Fibroblast of lung (primary cell): ENCODE measurements around the gene IGF1R. TPM values are rescaled to one million over a fixed set of nuclear protein-coding genes. Genes with fewer than 3 reads are reported as not detected.
A peak's percentile ranks its signal among the peaks of the same experiment; 100 is the strongest.

Source experiments
- DNase-seq, 2 donors: peaks; one replicate each; pipeline versions ENCODE4 v3.0.0 to v3.0.0-alpha.2; 2010; ENCODE audit warnings: low read depth in 2 of 2
- H2AFZ ChIP-seq: 2 replicates; pipeline ENCODE4 v1.5.1; 2012; ENCODE audit warnings: low read length, control low read depth, inconsistent platforms
- H3K27ac ChIP-seq: 2 replicates; pipeline ENCODE4 v1.5.1; 2011; ENCODE audit warnings: low read length, control low read depth; ENCODE audit not compliant: insufficient read depth
- H3K27me3 ChIP-seq: 2 replicates; pipeline ENCODE4 v1.5.1; 2011; ENCODE audit warnings: mild to moderate bottlenecking, low read length; ENCODE audit not compliant: control insufficient read depth, insufficient read depth
- H3K36me3 ChIP-seq: 2 replicates; pipeline ENCODE4 v1.5.1; 2011; ENCODE audit warnings: low read length; ENCODE audit not compliant: control insufficient read depth, insufficient read depth
- H3K4me1 ChIP-seq: 2 replicates; pipeline ENCODE4 v1.5.1; 2011; ENCODE audit warnings: low read length; ENCODE audit not compliant: control insufficient read depth, insufficient read depth; ENCODE audit errors: extremely low read depth
- H3K4me2 ChIP-seq: 2 replicates; pipeline ENCODE4 v1.5.1; 2011; ENCODE audit warnings: low read length, control low read depth; ENCODE audit not compliant: insufficient read depth; ENCODE audit errors: extremely low read depth
- H3K4me3 ChIP-seq, 4 experiments: fragments of 200-600 bp in 1 of 4; sonication (generic) in 1 of 4; replicated peaks in 1 of 4; 2 replicates each; pipeline ENCODE4 v1.5.1; 2011 to 2016; ENCODE audit warnings: low read length in 4 of 4, low read depth in 3 of 4, mild to moderate bottlenecking in 3 of 4, control low read depth in 2 of 4, inconsistent platforms in 1 of 4, mixed read lengths in 1 of 4; ENCODE audit not compliant: insufficient read depth in 1 of 4; ENCODE audit errors: control extremely low read depth in 1 of 4
- H3K79me2 ChIP-seq: 2 replicates; pipeline ENCODE4 v1.5.1; 2012; ENCODE audit warnings: mild to moderate bottlenecking, low read length, inconsistent platforms; ENCODE audit not compliant: control insufficient read depth, insufficient read depth
- H3K9ac ChIP-seq: 2 replicates; pipeline ENCODE4 v1.5.1; 2011; ENCODE audit warnings: mild to moderate bottlenecking, low read length, control low read depth; ENCODE audit not compliant: insufficient read depth
- H3K9me3 ChIP-seq: 2 replicates; pipeline ENCODE4 v1.5.1; 2012; ENCODE audit warnings: low read depth, low read length; ENCODE audit not compliant: control insufficient read depth, insufficient read depth
- H4K20me1 ChIP-seq: 2 replicates; pipeline ENCODE4 v1.5.1; 2011; ENCODE audit warnings: low read length; ENCODE audit not compliant: control insufficient read depth, insufficient read depth; ENCODE audit errors: extremely low read depth
- CTCF ChIP-seq, 2 donors: IDR thresholded peaks in 1 of 2; conservative IDR thresholded peaks in 1 of 2; 1 replicate in 1 of 2; 2 replicates in 1 of 2; pipeline ENCODE4 v1.5.1; 2011 to 2012; ENCODE audit warnings: low read length in 2 of 2, control low read depth in 1 of 2, inconsistent platforms in 1 of 2, low read depth in 1 of 2, mild to moderate bottlenecking in 1 of 2
- EZH2 ChIP-seq: IDR thresholded peaks from 2 replicates; pipeline ENCODE4 v1.5.1; 2012; ENCODE audit warnings: low read length, control low read depth, mild to moderate bottlenecking; ENCODE audit errors: missing control alignments
- polyA plus RNA-seq, 2 donors: library from polyadenylated mRNA; depleted of rRNA in 1 of 2; stranded (reverse) in 1 of 2; unstranded in 1 of 2; fragments of >200 nt; gene quantifications; 2 replicates each; pipeline ENCODE4 v1.2.1, GENCODE V29; 2011 to 2012; ENCODE audit warnings: missing spikeins in 1 of 2
- total RNA-seq: library from RNA; depleted of rRNA; stranded (reverse); fragments of >200 nt; gene quantifications from 2 replicates; pipeline ENCODE4 v1.2.1, GENCODE V29; 2014

The IGF1R gene
- total and polyA plus RNA-seq, 2 donors (not counting 1 experiment from before 2014, with no cell fraction given): 14.6 to 28.6 TPM

- no peaks in the 10 kb centered on the region for H3K36me3 ChIP-seq
- DNase-seq: peak; percentile 89
- H3K4me3 ChIP-seq: no peak overlapping the region
- peaks cover 7% of the 10 kb centered on the region for H3K4me1 ChIP-seq
- no peaks in the 10 kb centered on the region for H3K9me3 ChIP-seq
- H4K20me1 ChIP-seq: no peaks in the 10 kb centered on the region
- no peak overlapping the region for H3K9ac ChIP-seq
- no peaks in the 10 kb centered on the region for H3K79me2 ChIP-seq
- TF ChIP-seq CTCF (conservative IDR thresholded peaks at IDR 0.05 in 1 of 2, IDR thresholded peaks at IDR 0.05 in 1 of 2; ENCODE audit: low read depth in 1 of 2, low read length in 2 of 2) (no peak), EZH2 (no peak)
- H3K27ac ChIP-seq: no peak overlapping the region
- H2AFZ ChIP-seq: no peak overlapping the region
- no peak overlapping the region for H3K4me2 ChIP-seq
- no peaks in the 10 kb centered on the region for H3K27me3 ChIP-seq
Measured at GRCh38 chr15:98983334-98983733, 335.0 kb downstream of the IGF1R start.

DNA sequence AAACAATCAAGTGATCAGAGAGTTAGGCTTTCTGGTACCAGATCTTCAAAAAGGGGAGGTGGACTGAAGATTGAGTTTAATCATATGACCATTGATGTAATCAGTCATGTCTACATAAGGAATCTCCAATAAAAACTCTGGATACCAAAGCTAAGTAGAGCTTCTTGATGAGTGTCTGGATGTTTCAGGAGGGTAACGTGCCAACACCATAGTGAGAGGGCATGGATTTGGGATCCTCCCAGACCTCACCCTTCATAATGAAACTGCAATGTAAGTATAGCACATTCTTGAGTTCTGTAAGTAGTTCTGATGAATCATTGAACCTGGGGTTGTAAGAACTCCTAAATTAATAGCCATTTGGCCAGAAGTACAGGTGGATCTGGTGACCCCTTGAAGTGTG, 337.9 kb downstream of the IGF1R start:
- no peak overlapping the region for H3K4me2 ChIP-seq
- no peak overlapping the region for H3K9ac ChIP-seq
- H4K20me1 ChIP-seq: no peaks in the 10 kb centered on the region
- H2AFZ ChIP-seq: no peak overlapping the region
- TF ChIP-seq CTCF (conservative IDR thresholded peaks at IDR 0.05 in 1 of 2, IDR thresholded peaks at IDR 0.05 in 1 of 2; ENCODE audit: low read depth in 1 of 2, low read length in 2 of 2): no peak
- TF ChIP-seq EZH2: no peak
- no peaks in the 10 kb centered on the region for H3K79me2 ChIP-seq
- no peaks in the 10 kb centered on the region for H3K9me3 ChIP-seq
- peaks cover 7% of the 10 kb centered on the region for H3K4me1 ChIP-seq
- H3K4me3 ChIP-seq: no peak overlapping the region
- no peaks in the 10 kb centered on the region for H3K36me3 ChIP-seq
- no peaks in the 10 kb centered on the region for H3K27me3 ChIP-seq
- no peak for DNase-seq
- H3K27ac ChIP-seq: no peak overlapping the region

DNA sequence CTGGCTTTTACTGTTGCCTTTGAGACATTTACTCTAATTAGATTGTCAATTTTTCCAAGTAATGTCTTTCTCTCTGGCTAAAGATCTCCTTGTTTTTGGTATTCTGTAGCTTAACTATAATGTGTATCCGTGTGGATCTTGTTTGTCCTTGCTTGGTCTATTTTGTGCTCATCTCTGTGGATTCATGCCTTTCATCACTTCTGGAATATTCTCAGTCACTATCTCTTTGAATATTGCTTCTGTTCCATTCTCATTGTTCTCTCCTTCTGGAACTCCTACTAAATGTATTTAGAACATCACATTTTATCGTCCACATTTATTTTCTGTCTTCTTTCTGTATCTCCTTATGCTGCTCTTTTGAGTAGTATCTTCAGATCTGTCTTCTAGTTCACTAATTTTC, 346.6 kb downstream of the IGF1R start:
- H3K4me3 ChIP-seq: no peak overlapping the region
- H2AFZ ChIP-seq: no peak overlapping the region
- no peak overlapping the region for H3K9ac ChIP-seq
- H3K79me2 ChIP-seq: no peaks in the 10 kb centered on the region
- no peaks in the 10 kb centered on the region for H3K36me3 ChIP-seq
- H4K20me1 ChIP-seq: no peaks in the 10 kb centered on the region
- TF ChIP-seq EZH2 (no peak), CTCF (conservative IDR thresholded peaks at IDR 0.05 in 1 of 2, IDR thresholded peaks at IDR 0.05 in 1 of 2; ENCODE audit: low read depth in 1 of 2, low read length in 2 of 2) (no peak)
- no peak overlapping the region for H3K4me2 ChIP-seq
- H3K27me3 ChIP-seq: peaks cover 6% of the 10 kb centered on the region
- H3K9me3 ChIP-seq: no peaks in the 10 kb centered on the region
- no peak overlapping the region for H3K27ac ChIP-seq
- no peak for DNase-seq
- no peaks in the 10 kb centered on the region for H3K4me1 ChIP-seq
